GM12891 (cell line): Measurements from ENCODE around the gene APBB1.

Experiments
- POLR2A ChIP-seq: IDR thresholded peaks from 2 replicates; pipeline ENCODE4 v1.6.1; 2011; ENCODE audit warnings: low read depth, low read length, control low read depth
- POLR2AphosphoS5 ChIP-seq: IDR thresholded peaks from 2 replicates; pipeline ENCODE4 v1.6.1; 2011; ENCODE audit warnings: low read depth, low read length, control low read depth
- POU2F2 ChIP-seq: IDR thresholded peaks from 2 replicates; pipeline ENCODE4 v1.6.1; 2011; ENCODE audit warnings: low read depth, mild to moderate bottlenecking, control low read depth, low read length, moderate library complexity

- TF ChIP-seq POLR2A (no peak), POLR2AphosphoS5 (no peak), POU2F2 (no peak)
These were observed 62.3 kb downstream of the APBB1 start for GRCh38 chr11:6356503-6357055.
